Astrocyte (in vitro differentiated cells and primary cell): ENCODE data around the gene NLGN1. TPM values are rescaled to one million over a fixed set of nuclear protein-coding genes. Genes with fewer than 3 reads are reported as not detected.
A peak's percentile ranks its signal among the peaks of the same experiment; 100 is the strongest.
"Not testable (repeated sequence)": the region's sequence is repeated elsewhere in the genome, so short reads cannot be mapped to it uniquely, and the experiment has no call there.

Experiments
- DNase-seq: peaks from one replicate; pipeline ENCODE4 v3.0.0-alpha.2; 2010; ENCODE audit warnings: low read depth
- FAIRE-seq: peaks from 2 replicates; lab custom pipeline; 2011; peaks lifted over from hg19 to GRCh38; lab: Jason Lieb, UNC
- H2AFZ ChIP-seq: 2 replicates; pipeline ENCODE4 v1.6.0; 2012; ENCODE audit warnings: low read depth, low read length, inconsistent platforms
- H3K27ac ChIP-seq: 2 replicates; pipeline ENCODE4 v1.5.1; 2011; ENCODE audit warnings: low read depth, low read length, inconsistent platforms
- H3K27me3 ChIP-seq: 2 replicates; pipeline ENCODE4 v1.6.0; 2011; ENCODE audit warnings: low read length, inconsistent platforms; ENCODE audit not compliant: insufficient read depth
- H3K36me3 ChIP-seq: 2 replicates; pipeline ENCODE4 v1.5.1; 2011; ENCODE audit warnings: low read length, inconsistent platforms; ENCODE audit not compliant: insufficient read depth
- H3K4me1 ChIP-seq: 2 replicates; pipeline ENCODE4 v1.5.1; 2011; ENCODE audit warnings: low read length, inconsistent platforms; ENCODE audit not compliant: insufficient read depth
- H3K4me2 ChIP-seq: 2 replicates; pipeline ENCODE4 v1.6.0; 2012; ENCODE audit warnings: low read length, inconsistent platforms
- H3K4me3 ChIP-seq: 2 replicates; pipeline ENCODE4 v1.5.1; 2011; ENCODE audit warnings: low read depth, mild to moderate bottlenecking, low read length, inconsistent platforms; ENCODE audit not compliant: insufficient read depth
- H3K79me2 ChIP-seq: 2 replicates; pipeline ENCODE4 v1.6.0; 2012; ENCODE audit warnings: mild to moderate bottlenecking, low read length, inconsistent platforms; ENCODE audit not compliant: insufficient read depth
- H3K9ac ChIP-seq: 2 replicates; pipeline ENCODE4 v1.6.0; 2012; ENCODE audit warnings: mild to moderate bottlenecking, low read length, inconsistent platforms
- H3K9me3 ChIP-seq: 2 replicates; pipeline ENCODE4 v1.5.1; 2012; ENCODE audit warnings: low read depth, mild to moderate bottlenecking, low read length, inconsistent platforms; ENCODE audit not compliant: insufficient read depth
- H4K20me1 ChIP-seq: 2 replicates; pipeline ENCODE4 v1.6.0; 2012; ENCODE audit warnings: low read length, inconsistent platforms; ENCODE audit not compliant: insufficient read depth
- H3K27ac Mint-ChIP-seq: one replicate; pipeline ENCODE4 v1.8.0; 2021; ENCODE audit warnings: mild to moderate bottlenecking, mixed read lengths; ENCODE audit not compliant: unreplicated experiment
- H3K27me3 Mint-ChIP-seq: one replicate; pipeline ENCODE4 v1.8.0; 2021; ENCODE audit warnings: low read depth, mixed read lengths; ENCODE audit not compliant: unreplicated experiment
- H3K36me3 Mint-ChIP-seq: one replicate; pipeline ENCODE4 v1.8.0; 2021; ENCODE audit warnings: low read depth, mixed read lengths; ENCODE audit not compliant: unreplicated experiment
- H3K4me1 Mint-ChIP-seq: one replicate; pipeline ENCODE4 v1.8.0; 2021; ENCODE audit warnings: low read depth, mixed read lengths; ENCODE audit not compliant: unreplicated experiment
- H3K4me3 Mint-ChIP-seq: one replicate; pipeline ENCODE4 v1.8.0; 2021; ENCODE audit warnings: mild to moderate bottlenecking, moderate library complexity, mixed read lengths; ENCODE audit not compliant: unreplicated experiment
- H3K9me3 Mint-ChIP-seq: one replicate; pipeline ENCODE4 v1.8.0; 2021; ENCODE audit warnings: mild to moderate bottlenecking, mixed read lengths; ENCODE audit not compliant: unreplicated experiment
- CTCF ChIP-seq: IDR thresholded peaks from 2 replicates; pipeline ENCODE4 v1.5.1; 2011; ENCODE audit warnings: low read depth, mild to moderate bottlenecking, inconsistent platforms, low read length, moderate library complexity; ENCODE audit not compliant: insufficient read depth
- EZH2 ChIP-seq: IDR thresholded peaks from 2 replicates; pipeline ENCODE4 v1.6.1; 2012; ENCODE audit warnings: mild to moderate bottlenecking, low read length, inconsistent platforms; ENCODE audit not compliant: insufficient read depth
- total RNA-seq: library from RNA; stranded (reverse); gene quantifications from 2 replicates; pipeline ENCODE4 v1.2.1, GENCODE V29; 2021

NLGN1 gene
- total RNA-seq, 1 donor from 2014 or later, result 1.2 TPM

- FAIRE-seq, result no peak
These were observed 826.1 kb downstream of the NLGN1 start for GRCh38 chr3:174223626-174224025.

GRCh38 chr3:174229916-174230315, 832.4 kb downstream of the NLGN1 start:
- Mint-ChIP-seq H3K4me3 (no peak overlapping the region), H3K4me1 (peaks cover 5% of the 10 kb centered on the region), H3K27ac (no peak overlapping the region), H3K9me3 (no peaks in the 10 kb centered on the region), H3K36me3 (no peaks in the 10 kb centered on the region), H3K27me3 (no peaks in the 10 kb centered on the region)
- DNase-seq (peak; percentile 21), FAIRE-seq (no peak)
- H3K4me3 ChIP-seq, result no peak overlapping the region
- H3K36me3 ChIP-seq, result no peaks in the 10 kb centered on the region
- no peaks in the 10 kb centered on the region for H3K4me1 ChIP-seq
- H3K27ac ChIP-seq, result no peak overlapping the region
- no peaks in the 10 kb centered on the region for H3K79me2 ChIP-seq
- TF ChIP-seq CTCF (no peak), EZH2 (no peak)
- H3K27me3 ChIP-seq, result no peaks in the 10 kb centered on the region
- H3K9me3 ChIP-seq, result no peaks in the 10 kb centered on the region
- H4K20me1 ChIP-seq, result no peaks in the 10 kb centered on the region
- no peak overlapping the region for H2AFZ ChIP-seq
- H3K9ac ChIP-seq, result no peak overlapping the region
- H3K4me2 ChIP-seq, result no peak overlapping the region

More at GRCh38 chr3:174223626-174224025, 826.1 kb downstream of the NLGN1 start:
- Histone ChIP-seq H3K4me2 (no peak overlapping the region), H3K9ac (no peak overlapping the region), H3K9me3 (no peaks in the 10 kb centered on the region), H3K4me3 (no peak overlapping the region), H3K36me3 (no peaks in the 10 kb centered on the region), H4K20me1 (no peaks in the 10 kb centered on the region), H3K79me2 (no peaks in the 10 kb centered on the region), H3K27me3 (no peaks in the 10 kb centered on the region), H2AFZ (no peak overlapping the region), H3K27ac (no peak overlapping the region), H3K4me1 (no peaks in the 10 kb centered on the region)
- Mint-ChIP-seq H3K4me3 (no peak overlapping the region), H3K9me3 (no peaks in the 10 kb centered on the region), H3K4me1 (no peaks in the 10 kb centered on the region), H3K27ac (no peak overlapping the region), H3K27me3 (no peaks in the 10 kb centered on the region), H3K36me3 (no peaks in the 10 kb centered on the region)
- TF ChIP-seq EZH2 (no peak), CTCF (no peak)
- DNase-seq, result no peak

- not testable (repeated sequence) for H3K36me3 Mint-ChIP-seq, H3K36me3 ChIP-seq, H4K20me1 ChIP-seq, H3K9me3 ChIP-seq, DNase-seq, H3K79me2 ChIP-seq, H3K27me3 ChIP-seq, H2AFZ ChIP-seq, H3K27ac Mint-ChIP-seq, H3K9me3 Mint-ChIP-seq, H3K4me2 ChIP-seq, H3K9ac ChIP-seq, H3K27ac ChIP-seq, H3K4me3 ChIP-seq, FAIRE-seq, H3K27me3 Mint-ChIP-seq, H3K4me1 ChIP-seq, H3K4me3 Mint-ChIP-seq, H3K4me1 Mint-ChIP-seq
These were observed 834.6 kb downstream of the NLGN1 start for GRCh38 chr3:174232028-174232657.
